ENCODE results near the gene SLC9A7.

GRCh38 chrX:46611658-46612362, 147.1 kb downstream of the SLC9A7 start:
- TF ChIP-seq, protein P1, sequence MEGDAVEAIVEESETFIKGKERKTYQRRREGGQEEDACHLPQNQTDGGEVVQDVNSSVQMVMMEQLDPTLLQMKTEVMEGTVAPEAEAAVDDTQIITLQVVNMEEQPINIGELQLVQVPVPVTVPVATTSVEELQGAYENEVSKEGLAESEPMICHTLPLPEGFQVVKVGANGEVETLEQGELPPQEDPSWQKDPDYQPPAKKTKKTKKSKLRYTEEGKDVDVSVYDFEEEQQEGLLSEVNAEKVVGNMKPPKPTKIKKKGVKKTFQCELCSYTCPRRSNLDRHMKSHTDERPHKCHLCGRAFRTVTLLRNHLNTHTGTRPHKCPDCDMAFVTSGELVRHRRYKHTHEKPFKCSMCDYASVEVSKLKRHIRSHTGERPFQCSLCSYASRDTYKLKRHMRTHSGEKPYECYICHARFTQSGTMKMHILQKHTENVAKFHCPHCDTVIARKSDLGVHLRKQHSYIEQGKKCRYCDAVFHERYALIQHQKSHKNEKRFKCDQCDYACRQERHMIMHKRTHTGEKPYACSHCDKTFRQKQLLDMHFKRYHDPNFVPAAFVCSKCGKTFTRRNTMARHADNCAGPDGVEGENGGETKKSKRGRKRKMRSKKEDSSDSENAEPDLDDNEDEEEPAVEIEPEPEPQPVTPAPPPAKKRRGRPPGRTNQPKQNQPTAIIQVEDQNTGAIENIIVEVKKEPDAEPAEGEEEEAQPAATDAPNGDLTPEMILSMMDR (IDR thresholded peaks at IDR 0.05), result no peak
- TF ChIP-seq POLR2AphosphoS5 (IDR thresholded peaks at IDR 0.05) (no peak), POLR2A (IDR thresholded peaks at IDR 0.05; ENCODE audit: low read depth) (no peak)
